ENCODE results near the gene ADCY5. TPM values are rescaled to one million over a fixed set of nuclear protein-coding genes. Genes with fewer than 3 reads are reported as not detected.

ADCY5 gene
- polyA plus RNA-seq, 3 donors: not detected

GRCh38 chr3:123295901-123296250 lies 153.0 kb downstream of the ADCY5 start:
- H3K4me1 Mint-ChIP-seq: peaks cover 4% of the 10 kb centered on the region
- no peak overlapping the region for H3K27ac Mint-ChIP-seq
- H3K4me3 Mint-ChIP-seq: no peak overlapping the region
- no peak overlapping the region for H3K27ac ChIP-seq (ENCODE audit: low read depth in 1 of 2, low read length in 2 of 2)
- H3K79me2 ChIP-seq (ENCODE audit: insufficient read depth, low read length): no peaks in the 10 kb centered on the region
- no peaks in the 10 kb centered on the region for H3K36me3 ChIP-seq (replicated peaks in 1 of 2; ENCODE audit: control insufficient read depth in 1 of 2, insufficient read depth in 2 of 2, low read length in 2 of 2)
- 86% methylated on average over 9 of the region's 11 CpGs for WGBS (ENCODE audit: insufficient coverage)
- no peak for DNase-seq
- H3K9ac ChIP-seq (ENCODE audit: insufficient read depth, low read length, poor library complexity, severe bottlenecking): no peak overlapping the region
- no peaks in the 10 kb centered on the region for H3K27me3 ChIP-seq (ENCODE audit: control insufficient read depth in 2 of 2, insufficient read depth in 2 of 2, low read length in 2 of 2)
- no peak for TF ChIP-seq CTCF (IDR thresholded peaks at IDR 0.05)
- no peak overlapping the region for H3K4me3 ChIP-seq (replicated peaks in 1 of 3; ENCODE audit: low read depth in 2 of 3, low read length in 3 of 3)
- H3K9me3 Mint-ChIP-seq: peaks cover 0 to 3% (median 0%) of the 10 kb centered on the region in 7 donors
- H3K9me3 ChIP-seq (replicated peaks in 1 of 2; ENCODE audit: control insufficient read depth in 1 of 2, insufficient read depth in 1 of 2, low read length in 2 of 2): no peaks in the 10 kb centered on the region
- H3K27me3 Mint-ChIP-seq (ENCODE audit: low read depth in 3 of 3): peaks cover 4 to 11% (median 4%) of the 10 kb centered on the region in 3 donors
- intact Hi-C loops (cut with micrococcal nuclease): no loop called here
- H2AFZ ChIP-seq (ENCODE audit: insufficient read depth, low read depth, low read length, poor library complexity, severe bottlenecking): no peak overlapping the region
- H3K36me3 Mint-ChIP-seq: no peaks in the 10 kb centered on the region
- H4K20me1 ChIP-seq (ENCODE audit: insufficient read depth, low read length): no peaks in the 10 kb centered on the region
- H3K4me1 ChIP-seq (ENCODE audit: control insufficient read depth in 1 of 2, insufficient read depth in 2 of 2, low read length in 2 of 2): no peaks in the 10 kb centered on the region
- H3K4me2 ChIP-seq (replicated peaks; ENCODE audit: extremely low read depth, low read length, poor library complexity, severe bottlenecking): no peak overlapping the region

- 79% methylated on average over 6 of the region's 7 CpGs for WGBS (ENCODE audit: insufficient coverage)
- peaks cover 4 to 11% (median 4%) of the 10 kb centered on the region in 3 donors for H3K27me3 Mint-ChIP-seq (ENCODE audit: low read depth in 3 of 3)
- no peak overlapping the region for H3K4me2 ChIP-seq (replicated peaks; ENCODE audit: extremely low read depth, low read length, poor library complexity, severe bottlenecking)
- H3K9ac ChIP-seq (ENCODE audit: insufficient read depth, low read length, poor library complexity, severe bottlenecking): no peak overlapping the region
- peaks cover 4% of the 10 kb centered on the region for H3K4me1 Mint-ChIP-seq
- no peaks in the 10 kb centered on the region for H4K20me1 ChIP-seq (ENCODE audit: insufficient read depth, low read length)
- H3K36me3 ChIP-seq (replicated peaks in 1 of 2; ENCODE audit: control insufficient read depth in 1 of 2, insufficient read depth in 2 of 2, low read length in 2 of 2): no peaks in the 10 kb centered on the region
- no peaks in the 10 kb centered on the region for H3K79me2 ChIP-seq (ENCODE audit: insufficient read depth, low read length)
- no peak for DNase-seq
- H3K4me3 ChIP-seq (replicated peaks in 1 of 3; ENCODE audit: low read depth in 2 of 3, low read length in 3 of 3): no peak overlapping the region
- no peak for TF ChIP-seq CTCF (IDR thresholded peaks at IDR 0.05)
- no peak overlapping the region for H3K4me3 Mint-ChIP-seq
- H3K27me3 ChIP-seq (ENCODE audit: control insufficient read depth in 2 of 2, insufficient read depth in 2 of 2, low read length in 2 of 2): no peaks in the 10 kb centered on the region
- H3K36me3 Mint-ChIP-seq: no peaks in the 10 kb centered on the region
- H3K9me3 Mint-ChIP-seq: peaks cover 0 to 3% (median 0%) of the 10 kb centered on the region in 7 donors
- intact Hi-C loops (cut with micrococcal nuclease): no loop called here
- no peaks in the 10 kb centered on the region for H3K4me1 ChIP-seq (ENCODE audit: control insufficient read depth in 1 of 2, insufficient read depth in 2 of 2, low read length in 2 of 2)
- H3K27ac ChIP-seq (ENCODE audit: low read depth in 1 of 2, low read length in 2 of 2): no peak overlapping the region
- no peaks in the 10 kb centered on the region for H3K9me3 ChIP-seq (replicated peaks in 1 of 2; ENCODE audit: control insufficient read depth in 1 of 2, insufficient read depth in 1 of 2, low read length in 2 of 2)
- H3K27ac Mint-ChIP-seq: no peak overlapping the region
- no peak overlapping the region for H2AFZ ChIP-seq (ENCODE audit: insufficient read depth, low read depth, low read length, poor library complexity, severe bottlenecking)
These were observed 153.6 kb downstream of the ADCY5 start for GRCh38 chr3:123295171-123295900.

All from CD14-positive monocyte (primary cell).